Skin of body (tissue), 2 donors: ENCODE results near the gene DSG4. TPM values are rescaled to one million over a fixed set of nuclear protein-coding genes. Genes with fewer than 3 reads are reported as not detected.

ENCODE experiments used
- DNase-seq: peaks from one replicate; lab custom pipeline; 2025; lab: John Stamatoyannopoulos, UW
- total RNA-seq: library from RNA; depleted of rRNA; stranded (reverse); fragments of >200 nt; gene quantifications from one replicate; pipeline ENCODE4 v1.2.3, GENCODE V29; 2014

Gene DSG4
- total RNA-seq, 1 donor from 2014 or later = 12.5 TPM

DNA sequence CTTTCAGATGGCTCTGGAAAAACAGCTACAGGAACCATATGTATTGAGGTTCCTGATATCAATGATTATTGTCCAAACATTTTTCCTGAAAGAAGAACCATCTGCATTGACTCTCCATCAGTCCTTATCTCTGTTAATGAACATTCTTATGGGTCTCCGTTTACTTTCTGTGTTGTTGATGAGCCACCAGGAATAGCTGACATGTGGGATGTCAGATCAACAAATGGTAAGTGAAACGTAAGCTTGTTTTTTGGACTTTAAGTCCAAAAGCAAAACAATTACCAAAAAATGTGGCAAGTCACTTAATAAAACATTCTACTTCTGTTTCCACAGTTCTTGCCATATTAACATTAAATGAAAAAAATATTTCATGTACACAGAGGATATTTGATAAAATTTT, 26.8 kb downstream of the DSG4 start:
- no peak for DNase-seq

DNA sequence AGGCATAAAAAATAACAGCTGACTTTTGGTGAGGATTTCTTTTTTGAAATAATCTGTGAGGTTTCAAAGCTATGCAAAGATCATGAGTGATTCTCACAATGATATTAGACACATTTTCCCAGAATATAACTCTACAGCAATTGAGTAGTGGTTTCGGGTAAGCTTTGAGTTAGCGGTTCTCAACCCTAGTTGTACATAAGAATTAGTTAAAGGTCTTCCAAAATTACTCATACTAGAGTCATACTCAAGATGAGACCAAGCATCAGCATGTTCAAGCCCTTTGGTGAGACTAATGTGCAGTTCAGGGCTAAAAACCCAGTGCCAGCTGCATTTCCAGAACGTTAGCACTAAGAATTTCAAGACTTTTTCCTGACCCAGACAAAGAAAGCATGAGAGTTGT, 31.1 kb downstream of the DSG4 start:
- no peak for DNase-seq

DNA sequence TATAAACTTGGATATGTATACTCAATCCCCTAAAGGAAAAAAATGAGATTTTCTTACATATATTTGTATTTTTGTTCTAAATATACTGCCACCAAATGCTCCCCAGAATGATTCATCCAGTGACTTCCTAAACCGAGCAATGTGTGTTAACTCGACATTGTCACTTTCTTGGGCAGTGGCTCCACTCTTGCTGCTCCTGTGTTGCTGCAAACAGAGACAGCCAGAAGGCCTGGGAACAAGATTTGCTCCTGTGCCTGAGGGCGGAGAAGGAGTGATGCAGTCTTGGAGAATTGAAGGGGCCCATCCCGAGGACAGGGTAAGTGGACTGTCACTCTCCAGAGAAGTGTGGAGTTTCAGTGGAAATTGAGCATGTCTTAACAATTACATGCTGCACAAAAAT, 32.7 kb downstream of the DSG4 start:
- DNase-seq = no peak

DNA sequence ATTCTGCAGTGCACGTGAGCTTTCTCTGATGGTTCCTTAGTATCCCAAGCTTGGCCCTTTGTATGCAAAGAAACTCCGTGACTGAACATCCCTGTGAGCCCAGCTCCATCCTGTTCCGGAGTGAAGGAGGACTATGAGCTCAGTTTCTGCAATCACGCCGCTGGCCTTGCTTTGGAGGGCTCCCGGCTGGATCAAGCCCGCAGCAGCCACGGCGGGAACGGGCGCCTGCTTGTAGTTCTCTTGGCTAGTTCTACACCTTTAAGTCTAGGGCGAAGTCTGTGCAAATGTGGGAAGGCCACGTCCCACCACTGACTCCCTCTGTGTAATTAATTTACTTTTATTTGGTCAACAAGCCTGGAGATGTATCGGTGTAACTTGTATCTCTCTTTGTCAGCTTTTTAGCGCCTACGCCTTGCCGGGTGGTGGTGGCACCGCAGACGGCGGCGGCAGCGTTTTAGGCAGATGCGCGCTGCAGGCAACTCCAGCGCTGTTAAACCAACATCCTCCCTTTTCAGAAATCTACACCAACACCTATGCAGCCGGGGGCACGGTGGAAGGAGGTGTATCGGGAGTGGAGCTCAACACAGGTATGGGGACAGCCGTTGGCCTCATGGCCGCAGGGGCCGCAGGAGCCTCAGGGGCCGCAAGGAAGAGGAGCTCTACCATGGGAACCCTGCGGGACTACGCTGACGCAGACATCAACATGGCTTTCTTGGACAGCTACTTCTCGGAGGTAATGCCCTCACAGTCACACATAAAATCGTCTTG, 34.3 kb downstream of the DSG4 start:
- no peak for DNase-seq

DNA sequence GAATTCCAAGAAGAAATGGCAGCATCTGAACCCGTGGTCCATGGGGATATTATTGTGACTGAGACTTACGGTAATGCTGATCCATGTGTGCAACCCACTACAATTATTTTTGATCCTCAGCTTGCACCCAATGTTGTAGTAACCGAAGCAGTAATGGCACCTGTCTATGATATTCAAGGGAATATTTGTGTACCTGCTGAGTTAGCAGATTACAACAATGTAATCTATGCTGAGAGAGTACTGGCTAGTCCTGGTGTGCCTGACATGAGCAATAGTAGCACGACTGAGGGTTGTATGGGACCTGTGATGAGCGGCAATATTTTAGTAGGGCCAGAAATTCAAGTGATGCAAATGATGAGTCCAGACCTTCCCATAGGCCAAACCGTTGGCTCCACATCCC, 36.6 kb downstream of the DSG4 start:
- no peak for DNase-seq

DNA sequence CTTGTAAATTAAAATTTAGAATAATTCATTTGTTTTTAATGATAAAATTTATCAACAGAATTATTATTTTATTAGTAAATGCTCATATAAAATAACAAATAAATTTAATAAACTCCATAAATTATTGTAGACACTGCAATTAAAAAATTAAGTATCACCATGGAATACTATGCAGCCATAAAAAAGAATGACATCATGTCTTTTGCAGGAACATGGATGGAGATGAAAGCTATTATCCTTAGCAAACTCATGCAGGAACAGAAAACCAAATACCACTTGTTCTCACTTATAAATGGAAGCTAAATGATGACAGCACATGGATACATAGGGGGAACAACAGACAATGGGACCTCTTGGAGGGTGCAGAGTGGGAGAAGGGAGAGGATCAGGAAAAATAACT, 41.3 kb downstream of the DSG4 start:
- DNase-seq = no peak

DNA sequence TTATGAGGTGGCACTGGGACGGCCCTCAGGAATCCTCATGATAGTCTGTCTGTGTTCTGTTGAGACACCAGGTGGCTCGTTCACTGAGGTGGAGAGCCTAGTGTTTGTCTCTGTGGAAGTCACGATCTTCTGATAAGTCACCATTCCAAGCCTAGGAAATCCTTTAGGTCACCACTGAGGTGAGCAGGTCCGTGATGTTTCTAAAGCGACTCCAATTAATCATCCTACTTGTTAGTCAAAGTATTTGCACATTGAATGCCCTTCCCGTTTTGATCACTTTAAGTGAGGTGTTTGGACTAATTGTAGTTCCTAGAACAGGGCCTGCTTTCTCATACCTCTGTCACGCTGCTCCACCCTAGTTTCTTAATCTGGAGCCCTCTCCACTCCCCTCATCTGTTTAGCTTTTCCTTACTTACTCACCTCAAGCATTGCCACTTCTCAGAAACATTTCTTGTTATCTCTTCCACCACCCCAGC, 42.9 kb downstream of the DSG4 start:
- no peak for DNase-seq

DNA sequence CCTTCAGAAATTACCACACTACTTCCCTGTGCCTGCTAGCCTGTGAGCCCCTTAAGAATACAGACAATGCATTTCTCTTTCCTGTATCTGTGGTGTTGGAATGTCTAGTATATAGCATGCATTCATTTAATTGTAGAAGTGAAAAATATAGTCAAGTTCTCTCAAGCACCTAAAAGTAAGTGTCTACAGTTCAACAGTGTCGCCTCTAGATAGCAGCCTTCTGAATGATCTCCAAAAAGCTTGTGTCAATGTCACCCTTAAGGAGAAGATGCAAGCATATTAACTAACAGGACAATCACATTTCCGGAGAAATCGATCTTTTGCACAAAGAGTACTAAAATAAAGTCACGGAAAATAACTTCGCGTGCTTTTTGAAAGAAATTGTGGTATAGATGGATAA, 43.5 kb downstream of the DSG4 start:
- no peak for DNase-seq

DNA sequence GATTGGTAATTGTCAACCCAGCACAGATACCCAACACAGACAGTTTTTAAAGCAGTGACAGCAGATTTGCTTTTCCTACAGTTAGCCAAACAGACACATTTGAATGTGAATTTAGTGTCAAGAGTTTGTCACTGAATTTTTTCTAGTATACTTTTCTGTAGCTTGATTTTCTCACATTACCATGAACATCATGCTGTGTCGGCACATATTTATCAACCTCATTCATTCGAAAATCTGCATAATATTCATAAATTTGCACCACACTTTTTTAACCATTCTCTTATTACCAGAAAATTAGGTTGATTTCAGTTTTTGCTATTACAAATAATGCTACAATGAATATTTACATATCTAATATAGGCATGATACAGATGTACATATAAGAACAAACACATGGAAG, 43.9 kb downstream of the DSG4 start:
- DNase-seq = no peak

DNA sequence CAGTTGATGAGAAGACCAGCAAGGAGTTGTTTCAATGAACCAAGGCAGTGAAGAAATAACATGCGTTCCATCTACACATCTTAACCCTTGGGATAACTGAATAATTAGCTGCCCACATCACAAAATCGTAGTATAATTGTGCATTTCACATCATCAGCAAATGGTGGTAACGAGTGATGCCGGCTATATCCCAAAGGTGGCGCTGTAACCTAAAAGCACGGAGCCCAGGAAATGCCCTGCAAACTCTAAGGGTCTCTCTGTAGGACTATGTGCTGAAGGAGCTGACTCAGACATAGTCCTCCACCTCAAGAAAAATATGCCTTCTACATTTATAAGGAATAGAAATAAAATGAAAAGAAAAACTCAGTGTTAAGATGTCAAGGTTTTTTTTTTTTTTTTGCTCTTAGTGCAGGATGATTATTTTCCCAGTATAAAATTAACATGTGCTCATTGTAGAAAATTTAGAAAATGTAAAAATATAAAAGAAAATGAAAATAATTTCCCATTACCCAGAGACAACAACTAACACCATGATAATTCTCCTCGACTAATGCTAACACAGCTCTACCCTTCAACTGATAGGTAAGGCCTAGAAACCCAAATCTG, 47.9 kb downstream of the DSG4 start:
- no peak for DNase-seq

DNA sequence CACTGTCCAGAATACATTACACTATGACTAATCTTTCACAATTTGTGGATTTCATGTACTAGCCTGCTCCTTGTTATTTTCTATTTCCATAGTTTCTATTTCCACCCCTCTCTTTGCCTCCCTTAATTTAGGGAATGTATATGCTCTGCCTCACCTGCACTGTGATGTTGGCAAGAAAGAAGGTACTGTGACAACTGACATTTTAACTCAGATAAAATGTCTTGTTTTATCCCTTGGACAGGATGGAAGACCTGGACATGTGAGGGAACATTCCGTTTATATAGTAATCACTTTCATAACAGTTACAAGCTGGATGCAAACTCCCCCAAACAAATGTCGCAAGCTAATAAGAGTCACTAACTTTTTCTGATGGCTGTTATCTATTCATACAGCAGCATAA, 49.4 kb downstream of the DSG4 start:
- DNase-seq = no peak

DNA sequence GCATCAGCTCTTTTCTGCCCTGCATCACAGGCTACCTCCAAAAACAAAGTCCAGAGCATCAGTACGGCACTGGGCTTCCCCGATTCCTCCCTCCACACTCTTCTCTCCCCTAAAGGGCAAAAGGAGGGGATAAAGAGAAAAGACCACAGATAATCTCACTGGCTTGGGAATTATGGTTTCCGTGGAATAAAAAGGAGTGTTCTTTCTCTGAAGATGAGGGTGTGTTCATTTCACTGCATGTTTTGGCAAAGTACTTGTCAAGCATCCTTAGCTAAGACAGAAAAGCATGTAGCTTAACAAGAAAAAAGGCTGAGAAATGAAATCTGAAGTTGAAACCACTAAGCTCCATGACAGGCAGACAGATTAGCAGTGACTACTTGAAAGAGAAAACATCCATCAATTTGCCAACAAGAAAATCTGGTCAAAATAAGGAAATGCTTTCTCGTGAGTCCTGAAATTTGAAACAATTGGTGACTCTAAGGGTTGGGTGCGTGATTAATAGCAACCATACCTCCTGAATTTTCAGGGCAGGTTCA, 50.4 kb downstream of the DSG4 start:
- DNase-seq = no peak

DNA sequence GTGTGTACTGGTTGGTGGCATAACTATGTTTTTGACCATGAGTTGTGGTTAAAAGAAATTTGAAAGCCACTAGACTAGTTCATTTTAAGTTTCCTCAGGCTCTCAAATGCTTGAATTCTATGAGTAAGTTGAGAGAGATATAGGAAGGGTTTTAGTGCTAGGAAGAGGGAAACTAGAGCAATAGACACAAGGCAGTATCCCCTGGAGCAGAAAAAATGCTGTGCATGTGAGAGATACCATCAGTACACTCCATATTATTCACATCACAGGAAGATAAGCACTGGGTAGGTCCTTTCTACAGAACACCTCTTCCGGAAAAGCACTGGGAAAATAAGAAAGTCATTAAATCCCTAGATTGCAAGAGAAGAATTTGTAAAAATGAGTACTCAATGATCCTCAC, 51.6 kb downstream of the DSG4 start:
- no peak for DNase-seq

DNA sequence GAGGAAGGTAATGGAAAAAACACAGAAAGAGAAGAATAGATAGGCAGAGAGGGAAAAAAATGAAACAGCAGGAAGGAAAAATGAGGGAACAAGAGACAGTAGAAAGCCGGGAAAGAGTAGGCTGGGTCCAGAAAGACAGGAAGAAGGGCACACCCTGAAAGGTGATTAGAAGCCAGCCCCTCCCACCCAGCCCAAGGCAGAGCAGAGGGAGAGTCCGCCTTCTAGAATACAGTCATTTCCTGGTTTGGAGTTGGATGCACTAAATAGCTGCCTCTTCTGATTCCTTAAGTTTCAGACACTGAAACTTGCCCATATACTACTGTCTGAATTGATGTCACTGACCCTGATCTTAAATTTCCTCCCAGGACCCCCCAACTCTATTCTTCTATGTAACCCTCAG, 53.0 kb downstream of the DSG4 start:
- DNase-seq = no peak

DNA sequence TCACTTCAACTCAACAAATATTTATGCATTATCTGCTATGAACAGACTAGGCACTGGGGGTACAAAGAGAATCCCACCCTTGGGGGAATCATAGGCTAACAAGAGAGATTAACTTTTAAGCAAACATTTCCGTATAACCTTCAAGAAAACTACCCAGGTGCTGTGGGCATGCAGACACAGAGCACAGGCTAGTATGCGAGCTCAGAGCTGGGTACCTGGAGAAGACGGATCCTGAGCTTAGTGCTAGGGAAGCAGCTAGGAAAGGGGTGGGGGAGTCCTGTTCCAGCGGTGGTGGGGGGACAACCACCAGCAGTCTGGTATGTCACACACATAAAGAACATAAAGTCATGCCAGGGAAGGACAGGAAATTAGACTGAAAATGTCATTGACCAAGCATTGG, 53.5 kb downstream of the DSG4 start:
- DNase-seq = no peak

DNA sequence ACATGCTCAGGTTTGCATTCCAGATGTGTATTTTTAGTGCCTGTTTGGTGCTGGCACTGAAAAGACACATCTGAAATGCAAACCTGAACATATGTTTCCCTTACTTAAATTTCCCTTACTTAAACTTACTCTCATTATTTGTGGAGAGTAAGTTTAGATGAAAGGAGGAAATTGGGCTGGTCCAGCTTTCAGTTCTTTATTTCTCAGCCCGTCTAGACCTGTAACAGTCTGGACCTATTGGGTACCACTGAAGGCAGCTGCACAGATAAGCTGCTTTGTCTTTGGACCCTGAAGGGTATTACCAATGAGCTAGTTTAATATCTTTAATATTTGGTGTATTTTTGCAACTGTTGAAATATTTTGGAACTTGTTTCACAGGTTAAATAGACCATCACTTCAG, 54.0 kb downstream of the DSG4 start:
- no peak for DNase-seq

DNA sequence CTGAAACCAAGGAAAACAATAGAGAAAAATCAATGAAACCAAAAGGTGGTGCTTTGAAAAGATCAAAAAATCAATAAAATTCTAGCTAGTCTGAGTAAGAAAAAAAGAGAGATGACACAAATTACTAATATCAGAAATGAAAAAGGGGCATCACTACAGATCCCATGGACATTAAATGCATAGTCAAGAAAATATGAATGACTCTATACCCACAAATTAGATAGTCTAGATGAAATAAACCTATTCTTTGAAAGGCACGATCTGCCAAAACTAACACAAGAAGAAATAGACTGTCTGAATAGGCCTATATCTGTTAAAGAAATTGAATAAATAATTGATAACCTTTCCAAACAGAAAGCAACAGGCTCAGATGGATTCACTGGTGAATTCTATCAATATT, 55.7 kb downstream of the DSG4 start:
- no peak for DNase-seq

DNA sequence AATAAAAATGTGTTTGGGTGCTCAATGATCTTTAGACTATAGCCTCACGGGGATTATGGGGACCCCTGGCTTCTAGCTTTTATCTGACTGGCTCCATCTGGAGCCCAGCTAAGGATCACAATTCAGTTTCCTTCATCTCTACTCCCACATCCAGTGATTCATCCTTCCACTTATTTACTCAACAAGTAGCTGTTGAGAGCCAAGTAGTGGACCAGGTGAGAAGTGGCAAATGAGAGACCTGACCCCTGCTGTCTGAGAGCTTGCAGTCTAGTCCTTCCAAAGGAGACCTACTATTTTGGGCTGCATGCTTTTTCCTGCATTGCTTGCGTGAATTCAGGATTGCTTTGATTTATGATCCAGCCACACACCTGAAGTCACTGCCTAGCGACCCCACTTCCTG, 60.2 kb downstream of the DSG4 start:
- no peak for DNase-seq

DNA sequence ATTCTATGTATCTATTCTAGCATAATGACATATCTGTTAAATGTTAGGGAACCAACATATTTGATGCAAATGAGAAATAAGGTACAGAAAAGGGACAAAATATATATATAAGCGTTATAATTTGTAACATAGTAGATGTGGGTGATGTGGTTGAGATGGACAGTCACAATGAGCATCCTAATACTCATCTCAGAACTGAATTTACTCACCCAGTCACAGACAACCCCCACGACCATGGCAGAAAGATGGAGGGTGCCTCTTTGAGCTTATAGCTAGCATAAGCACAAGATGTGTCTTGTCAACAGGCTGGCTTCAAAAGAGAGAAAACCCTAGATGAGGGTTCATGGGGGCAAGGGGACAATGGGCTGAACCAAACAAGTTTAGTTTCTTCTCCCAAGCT, 61.8 kb downstream of the DSG4 start:
- DNase-seq = no peak

DNA sequence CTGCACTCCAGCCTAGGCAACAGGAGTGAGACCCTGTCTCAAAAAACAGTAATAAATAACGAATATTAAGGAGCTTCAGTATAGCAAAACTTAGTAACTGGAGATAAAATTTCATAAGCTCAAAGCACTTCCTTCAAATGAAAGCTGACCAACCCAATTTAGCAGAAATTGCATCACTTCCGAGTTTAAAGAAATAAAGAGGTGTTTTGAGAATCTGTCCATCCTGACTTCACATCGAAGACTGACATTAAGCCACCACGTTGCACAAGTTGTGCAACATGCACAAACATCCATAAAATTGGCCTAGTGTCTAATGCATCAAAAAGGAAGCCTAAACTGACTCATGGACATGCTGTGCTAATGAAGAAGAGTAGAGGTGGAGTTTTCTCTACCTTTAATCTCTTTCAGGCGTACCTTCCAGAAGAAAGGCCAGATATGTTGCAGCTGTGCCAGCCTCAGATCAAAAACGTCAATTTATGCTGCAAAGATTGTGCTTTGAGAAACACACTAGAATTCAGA, 63.3 kb downstream of the DSG4 start:
- DNase-seq = no peak

DNA sequence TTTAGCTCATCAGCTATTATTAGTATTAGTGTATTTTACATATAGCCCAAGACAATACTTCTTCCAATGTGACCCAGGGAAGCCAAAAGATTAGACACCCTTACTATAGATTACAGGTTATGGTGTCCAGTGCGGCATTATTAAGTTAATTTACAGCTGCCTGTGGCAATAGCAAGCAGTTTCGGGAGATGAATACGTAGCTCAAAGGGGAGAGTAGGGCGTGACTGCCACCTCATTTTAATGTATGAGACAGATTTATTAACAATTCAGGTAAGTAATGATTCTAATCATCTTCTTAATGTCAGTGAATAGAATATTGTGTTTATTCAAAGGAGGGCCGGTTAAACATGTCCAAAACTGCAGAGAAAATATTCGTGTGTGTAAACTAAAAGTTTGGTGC, 64.2 kb downstream of the DSG4 start:
- no peak for DNase-seq

DNA sequence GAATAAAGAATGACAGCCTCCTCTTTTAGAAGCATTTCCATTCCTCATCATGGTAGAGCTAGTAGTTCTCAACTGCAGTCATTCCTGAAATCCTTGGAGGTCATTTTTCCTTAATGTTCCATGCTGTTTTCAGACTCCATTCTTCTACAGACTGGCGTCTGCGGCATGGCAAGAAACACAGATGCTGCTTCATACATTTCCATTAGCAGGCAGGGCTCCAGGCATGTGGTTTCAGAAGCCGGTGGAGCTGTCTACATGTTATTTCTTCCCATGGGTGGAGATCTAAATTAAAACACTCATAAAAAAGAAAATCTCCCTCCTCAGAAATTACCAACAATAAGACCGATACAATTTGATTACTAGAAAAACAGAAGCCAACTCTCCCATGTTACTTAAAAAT, 64.9 kb downstream of the DSG4 start:
- no peak for DNase-seq

DNA sequence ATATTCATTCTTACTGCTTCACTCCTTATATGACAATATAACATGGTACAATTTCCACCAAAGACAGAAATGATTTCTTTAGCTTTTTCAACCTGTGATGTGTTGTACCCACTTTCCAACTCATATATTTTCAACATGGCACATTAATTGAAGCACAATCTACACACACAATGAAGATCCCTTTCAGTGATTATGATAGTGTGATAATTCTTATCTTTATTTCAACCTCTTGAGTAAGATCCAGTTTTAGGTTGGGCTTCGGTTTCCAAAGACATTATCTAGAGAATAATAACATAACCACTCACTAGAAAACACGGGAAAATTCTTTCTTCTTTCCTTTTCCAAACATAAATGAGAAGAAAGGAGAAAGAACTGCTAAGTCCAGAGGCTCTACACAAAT, 67.6 kb downstream of the DSG4 start:
- DNase-seq = no peak
